HL-60 (cell line): ENCODE data around the gene GREM1.

Experiments
- DNase-seq, 2 experiments: peaks; one replicate each; pipeline ENCODE4 v3.0.0-alpha.2; 2010 to 2020; ENCODE audit warnings: low read depth in 1 of 2, low spot score in 1 of 2
- H3K27ac ChIP-seq: fragments of 250-450 bp; sonication (Bioruptor Pico); replicated peaks from 2 replicates; pipeline ENCODE4 v1.5.1; 2020; ENCODE audit warnings: mild to moderate bottlenecking, moderate library complexity
- H3K27me3 ChIP-seq: fragments of 250-450 bp; sonication (Bioruptor Pico); 2 replicates; pipeline ENCODE4 v1.5.1; 2021; ENCODE audit warnings: mild to moderate bottlenecking, moderate library complexity; ENCODE audit not compliant: insufficient read depth, poor library complexity, severe bottlenecking
- H3K4me3 ChIP-seq: replicated peaks from 2 replicates; pipeline ENCODE4 v1.5.1; 2011; ENCODE audit warnings: mild to moderate bottlenecking, control low read depth, low read length; ENCODE audit not compliant: insufficient read depth
- CTCF ChIP-seq: IDR thresholded peaks from one replicate; pipeline ENCODE4 v1.5.1; 2011; ENCODE audit warnings: low read length, control low read depth, inconsistent platforms; ENCODE audit not compliant: insufficient read depth
- GABPA ChIP-seq: IDR thresholded peaks from 2 replicates; pipeline ENCODE4 v1.6.1; 2012; ENCODE audit warnings: low read depth
- POLR2AphosphoS5 ChIP-seq: IDR thresholded peaks from 2 replicates; pipeline ENCODE4 v1.6.1; 2012; ENCODE audit warnings: low read depth
- REST ChIP-seq: IDR thresholded peaks from 2 replicates; pipeline ENCODE4 v1.6.1; 2012; ENCODE audit warnings: low read depth; ENCODE audit not compliant: insufficient replicate concordance
- SPI1 ChIP-seq: IDR thresholded peaks from 2 replicates; pipeline ENCODE4 v1.6.1; 2012; ENCODE audit warnings: low read depth, mild to moderate bottlenecking, borderline replicate concordance
- long read RNA-seq: library from polyadenylated mRNA; unstranded; transcript quantifications from one replicate; pipeline ENCODE4 v2.0.0, GENCODE V29; 2020

Gene GREM1
- long read RNA-seq: 0 reads

- Histone ChIP-seq H3K27ac (no peak within 1 kb of the TSS), H3K4me3 (no peak within 1 kb of the TSS), H3K27me3 (peaks cover 57% of the 10 kb centered on the region)
- DNase-seq: no peak
- TF ChIP-seq POLR2AphosphoS5 (no peak), CTCF (no peak), REST (no peak), GABPA (no peak), SPI1 (no peak)
Observed at GRCh38 chr15:32717426-32718226, at the start of gene GREM1. Gene GREM1 (plus strand): TSS chr15:32718004. CDS start chr15:32730691, 12,687 bp downstream.

DNA sequence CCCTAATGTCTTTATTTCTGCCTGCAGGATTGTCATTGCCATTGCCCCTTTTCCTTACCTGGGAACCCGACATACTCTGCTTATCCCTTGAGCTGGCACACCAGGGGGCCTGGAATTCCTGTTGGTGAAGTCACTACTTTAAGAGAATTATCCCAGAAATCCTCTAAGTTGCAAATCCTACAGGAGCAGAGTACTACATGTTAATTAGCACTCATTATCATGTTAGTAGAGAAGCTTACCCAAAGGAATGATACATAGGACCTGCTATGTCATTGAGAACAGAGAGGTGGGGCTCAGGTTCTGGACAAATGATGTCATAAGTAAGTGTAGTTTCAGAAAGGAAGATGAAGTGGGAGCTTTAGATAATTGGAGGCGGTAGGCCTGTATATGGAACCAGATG, 48.9 kb upstream of the GREM1 start:
- TF ChIP-seq REST (no peak), CTCF (no peak), GABPA (no peak), SPI1 (no peak)
- no peak overlapping the region for H3K27ac ChIP-seq
- no peak overlapping the region for H3K4me3 ChIP-seq
- no peaks in the 10 kb centered on the region for H3K27me3 ChIP-seq
- no peak for DNase-seq

DNA sequence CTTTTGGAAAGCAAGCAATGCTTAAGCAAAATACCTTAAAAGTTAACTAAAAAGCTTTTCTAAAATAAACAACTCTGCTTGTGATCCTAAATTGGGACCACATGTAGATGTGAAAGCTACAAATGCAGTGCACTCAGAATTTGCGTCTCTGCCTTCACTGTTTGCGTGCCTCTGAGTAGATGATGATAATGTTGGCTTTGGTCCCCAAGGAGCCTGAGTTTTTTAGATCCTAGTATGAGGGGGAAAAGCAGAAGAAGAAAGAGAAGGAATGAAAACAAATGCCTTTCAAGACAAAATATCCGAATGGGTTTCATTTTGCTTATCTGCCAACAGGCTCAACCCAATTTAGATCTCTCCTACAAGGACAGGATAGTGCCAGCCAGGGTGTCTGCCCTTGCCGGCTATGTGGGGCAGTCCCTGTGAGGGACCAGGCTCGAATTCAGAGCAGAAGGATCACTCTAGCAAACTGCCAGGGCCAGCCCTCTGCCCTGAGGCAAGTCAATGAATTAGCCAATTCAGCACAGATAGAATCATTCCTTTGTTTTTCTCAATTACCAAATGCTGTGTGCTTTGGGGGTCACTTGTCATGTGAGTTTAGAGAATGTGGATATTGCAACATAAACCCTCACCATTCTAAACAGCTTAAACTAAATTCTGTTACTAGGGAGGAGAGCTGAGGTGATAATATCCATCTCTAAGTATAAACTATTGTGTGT, 47.8 kb upstream of the GREM1 start:
- H3K27ac ChIP-seq: no peak overlapping the region
- no peak for DNase-seq
- no peak overlapping the region for H3K4me3 ChIP-seq
- no peak for TF ChIP-seq CTCF
- no peak for TF ChIP-seq GABPA
- no peaks in the 10 kb centered on the region for H3K27me3 ChIP-seq
